ENCODE data around the gene ARL10. TPM values are rescaled to one million over a fixed set of nuclear protein-coding genes. Genes with fewer than 3 reads are reported as not detected.

The ARL10 gene
- total RNA-seq, 3 donors from 2014 or later (not counting 1 experiment from before 2014, with no cell fraction given), result 0.75 to 6.8 (median 6.7) TPM

- Mint-ChIP-seq H3K36me3 (no peaks in the 10 kb centered on the region), H3K27ac (no peak overlapping the region)
- 93% methylated on average over 17 of the region's 17 CpGs for WGBS (ENCODE audit: insufficient coverage)
Measured at GRCh38 chr5:176400382-176401156, 35.3 kb downstream of the ARL10 start.

GRCh38 chr5:176401281-176402205, 36.3 kb downstream of the ARL10 start:
- Mint-ChIP-seq H3K27me3 (ENCODE audit: low read depth in 2 of 2) (no peaks in the 10 kb centered on the region), H3K9me3 (no peaks in the 10 kb centered on the region), H3K36me3 (no peaks in the 10 kb centered on the region), H3K4me3 (no peak overlapping the region), H3K4me1 (peaks cover 0 to 4% of the 10 kb centered on the region in 2 donors), H3K27ac (peak overlapping the region in 1 of 2 donors; percentile 35)
- no peaks in the 10 kb centered on the region for H3K4me1 ChIP-seq (ENCODE audit: control insufficient read depth, insufficient read depth, low read length)
- no peak overlapping the region for H3K27ac ChIP-seq (ENCODE audit: low read length)
- DNase-seq (no peak), ATAC-seq (no peak)
- intact Hi-C loops (cut with micrococcal nuclease), result no loop called here
- TF ChIP-seq CTCF (IDR thresholded peaks at IDR 0.05), result no peak
- no peaks in the 10 kb centered on the region for H3K27me3 ChIP-seq (ENCODE audit: control insufficient read depth, insufficient read depth, low read length)
- 94% methylated on average over 20 of the region's 22 CpGs for WGBS (ENCODE audit: insufficient coverage)
- no peak overlapping the region for H3K4me3 ChIP-seq (ENCODE audit: low read length)
- peaks cover 7% of the 10 kb centered on the region for H3K36me3 ChIP-seq (ENCODE audit: control insufficient read depth, insufficient read depth, low read length)
- H3K9me3 ChIP-seq (ENCODE audit: control insufficient read depth, insufficient read depth, low read length), result no peaks in the 10 kb centered on the region

More at GRCh38 chr5:176400382-176401156, 35.3 kb downstream of the ARL10 start:
- H3K9me3 Mint-ChIP-seq, result no peaks in the 10 kb centered on the region
- no peak for TF ChIP-seq CTCF (IDR thresholded peaks at IDR 0.05)
- Histone ChIP-seq H3K27ac (ENCODE audit: low read length) (no peak overlapping the region), H3K9me3 (ENCODE audit: control insufficient read depth, insufficient read depth, low read length) (no peaks in the 10 kb centered on the region), H3K27me3 (ENCODE audit: control insufficient read depth, insufficient read depth, low read length) (no peaks in the 10 kb centered on the region), H3K4me1 (ENCODE audit: control insufficient read depth, insufficient read depth, low read length) (no peaks in the 10 kb centered on the region), H3K36me3 (ENCODE audit: control insufficient read depth, insufficient read depth, low read length) (peaks cover 2% of the 10 kb centered on the region), H3K4me3 (ENCODE audit: low read length) (no peak overlapping the region)
- H3K27me3 Mint-ChIP-seq (ENCODE audit: low read depth in 2 of 2), result no peaks in the 10 kb centered on the region
- peak in 1 of 3 donors; percentile 15 for ATAC-seq
- H3K4me3 Mint-ChIP-seq, result no peak overlapping the region
- H3K4me1 Mint-ChIP-seq, result peaks cover 0 to 4% of the 10 kb centered on the region in 2 donors
- intact Hi-C loops (cut with micrococcal nuclease), result no loop called here
- DNase-seq, result no peak

GRCh38 chr5:176405656-176406435, 40.6 kb downstream of the ARL10 start:
- H3K27me3 ChIP-seq (ENCODE audit: control insufficient read depth, insufficient read depth, low read length), result no peaks in the 10 kb centered on the region
- no peak for DNase-seq
- H3K4me1 Mint-ChIP-seq, result peaks cover 7% of the 10 kb centered on the region in 2 donors
- no peak overlapping the region for H3K27ac ChIP-seq (ENCODE audit: low read length)
- no peak for TF ChIP-seq CTCF (IDR thresholded peaks at IDR 0.05)
- no peaks in the 10 kb centered on the region for H3K4me1 ChIP-seq (ENCODE audit: control insufficient read depth, insufficient read depth, low read length)
- H3K9me3 ChIP-seq (ENCODE audit: control insufficient read depth, insufficient read depth, low read length), result no peaks in the 10 kb centered on the region
- H3K36me3 Mint-ChIP-seq, result no peaks in the 10 kb centered on the region
- no peak overlapping the region for H3K27ac Mint-ChIP-seq
- intact Hi-C loops (cut with micrococcal nuclease), result no loop called here
- peak in 1 of 3 donors; percentile 11 for ATAC-seq
- no peak overlapping the region for H3K4me3 ChIP-seq (ENCODE audit: low read length)
- WGBS (ENCODE audit: insufficient coverage), result 95% methylated on average over 20 of the region's 20 CpGs
- H3K9me3 Mint-ChIP-seq, result no peaks in the 10 kb centered on the region
- no peak overlapping the region for H3K4me3 Mint-ChIP-seq
- H3K27me3 Mint-ChIP-seq (ENCODE audit: low read depth in 2 of 2), result no peaks in the 10 kb centered on the region
- peaks cover 15% of the 10 kb centered on the region for H3K36me3 ChIP-seq (ENCODE audit: control insufficient read depth, insufficient read depth, low read length)

All from natural killer cell (primary cell).